Adrenal gland (tissue), 12 donors: ENCODE results near the gene INCENP. TPM values are rescaled to one million over a fixed set of nuclear protein-coding genes. Genes with fewer than 3 reads are reported as not detected.
A peak's percentile ranks its signal among the peaks of the same experiment; 100 is the strongest.

ENCODE experiments used
- DNase-seq, 7 donors: peaks; one replicate each; pipeline ENCODE4 v3.0.0-alpha.2; 2019 to 2020
- H3K27ac ChIP-seq, 5 donors: fragments of 200-600 bp; sonication (generic) in 4 of 5; 1 replicate in 3 of 5; 2 replicates in 2 of 5; pipeline versions ENCODE4 v1.5.1 to v1.8.0; 2016 to 2020; ENCODE audit warnings: mild to moderate bottlenecking in 1 of 5
- H3K27me3 ChIP-seq: fragments of 200-600 bp; 2 replicates; pipeline ENCODE4 v1.8.0; 2021
- H3K36me3 ChIP-seq, 2 donors: fragments of 200-600 bp; replicated peaks in 1 of 2; 1 replicate in 1 of 2; 2 replicates in 1 of 2; pipeline versions ENCODE4 v1.5.1 to v1.8.0; 2018 to 2022
- H3K4me1 ChIP-seq, 2 donors: fragments of 200-600 bp; replicated peaks in 1 of 2; 1 replicate in 1 of 2; 2 replicates in 1 of 2; pipeline versions ENCODE4 v1.5.1 to v1.8.0; 2018 to 2021
- H3K4me3 ChIP-seq, 4 donors: fragments of 200-600 bp; sonication (generic) in 3 of 4; one replicate each; pipeline ENCODE4 v1.5.1; 2016 to 2018
- H3K9me3 ChIP-seq, 3 donors: fragments of 200-600 bp; sonication (generic) in 1 of 3; replicated peaks in 1 of 3; 1 replicate in 2 of 3; 2 replicates in 1 of 3; pipeline versions ENCODE4 v1.5.1 to v1.8.0; 2016 to 2021
- POLR2A ChIP-seq, 2 donors: fragments of 450-650 bp; IDR thresholded peaks; one replicate each; pipeline ENCODE4 v1.6.1; 2017; ENCODE audit warnings: antibody characterized with exemption in 2 of 2, mild to moderate bottlenecking in 2 of 2, moderate library complexity in 1 of 2
- WGBS, 4 donors: extraction: QIAGEN DNeasy Blood & Tissue Kit in 2 of 4; methylation state at CpG; one replicate each; pipeline versions ENCODE4 v1.1.5 to v1.1.7; 2013 to 2017; 5-methylcytosine and 5-hydroxymethylcytosine counted together
- intact Hi-C, 2 donors: fragments of 100-400 bp; cut with DNase I; formaldehyde crosslinking; loops; one replicate each; pipeline versions ENCODE4 v1.14.1 to v1.15.0; 2022 to 2023
- polyA plus RNA-seq, 3 donors: library from polyadenylated mRNA; stranded (reverse); fragments of 200-250 nt in 2 of 3; fragments of 350-450 nt in 1 of 3; fragmentation: Illumina TruSeq in 1 of 3; extraction: RNeasy Lipid Tissue Mini Kit (QIAGEN cat#74804) in 1 of 3; gene quantifications; one replicate each; pipeline ENCODE4 v1.2.3, GENCODE V29; 2013 to 2014
- total RNA-seq, 9 donors: library from RNA; depleted of rRNA in 4 of 9; stranded (reverse); fragments of >200 nt in 4 of 9; fragments of 120-200 nt in 1 of 9; fragmentation: NEBNext Ultra II Directional in 1 of 9; extraction: Animal tissue kit (Norgen Biotek cat#: 25700) in 1 of 9; gene quantifications; one replicate each; pipeline versions ENCODE4 v1.1.0 to v1.2.4, GENCODE V29; 2013 to 2023
- TF ChIP-seq, protein P1 (sequence below), 6 experiments: fragments of 450-650 bp in 4 of 6; fragments of 200-600 bp in 2 of 6; sonication (generic) in 1 of 6; IDR thresholded peaks; 1 replicate in 5 of 6; 2 replicates in 1 of 6; pipeline versions ENCODE4 v1.5.1 to v1.8.0; 2016 to 2021; ENCODE audit warnings: antibody characterized with exemption in 6 of 6, mild to moderate bottlenecking in 2 of 6, moderate library complexity in 1 of 6
- donor health status: healthy with polysubstance abuse.
- donor health status: Bipolar disorder and iron deficiency.
- donor health status: DM: yes; HTN: yes; CAD: no.
- donor health status: DM: no; HTN: no; CAD: no.
- donor health status: DM: no; HTN: no; CAD: no.
- donor health status: DM: yes; HTN: yes; CAD: no.

The INCENP gene
- total and polyA plus RNA-seq, 12 donors = 1.4 to 23.2 (median 13.8) TPM

DNA sequence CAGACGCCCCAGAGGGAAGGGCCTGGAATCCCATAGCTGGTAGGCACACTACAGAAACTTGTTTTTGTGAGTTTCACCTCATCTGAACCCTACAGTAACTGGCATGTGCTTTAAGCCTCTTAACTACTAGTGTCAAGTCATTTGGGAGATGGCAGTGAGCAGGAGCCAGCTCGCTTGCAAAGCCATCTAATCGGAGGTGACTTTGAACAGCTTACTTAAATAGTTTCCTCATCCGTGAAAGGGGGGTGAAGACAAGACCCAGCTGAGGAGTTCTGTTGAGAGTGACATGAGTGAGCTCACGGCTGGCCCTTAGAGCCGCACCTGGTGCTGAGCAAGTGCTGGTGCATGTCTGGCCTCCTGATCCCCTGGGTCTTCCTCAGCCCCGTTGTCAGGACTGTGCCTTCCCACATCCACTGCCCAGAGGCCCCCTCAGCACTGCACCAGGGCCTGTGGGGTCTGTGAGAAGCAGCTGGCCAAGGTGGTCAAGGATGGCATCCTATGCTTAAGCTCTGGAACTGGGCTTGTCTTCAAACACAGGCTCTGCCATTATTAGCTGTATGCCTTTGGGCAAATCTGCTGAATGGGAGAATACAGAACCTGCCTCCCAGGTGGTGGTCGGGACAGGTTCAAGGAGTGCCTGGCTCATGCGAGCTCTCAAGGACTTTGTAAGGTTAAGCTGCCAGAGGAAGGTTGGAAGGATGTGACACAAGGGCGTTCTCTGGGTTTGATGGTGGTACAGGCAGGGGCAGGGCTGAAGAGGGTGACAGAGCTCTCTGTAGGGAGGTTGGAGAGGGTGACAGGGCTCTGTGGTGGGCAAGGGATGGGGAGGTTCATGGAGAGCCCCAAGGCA, 27.3 kb downstream of the INCENP start:
- WGBS, 4 donors = 93 to 97% (median 95%) methylated on average over 7 to 10 of the region's 10 CpGs
- Histone ChIP-seq H3K36me3 (peaks cover 0 to 42% of the 10 kb centered on the region in 2 donors), H3K27me3 (no peaks in the 10 kb centered on the region), H3K9me3 (no peaks in the 10 kb centered on the region), H3K4me3 (no peak overlapping the region), H3K4me1 (peaks cover 0 to 3% of the 10 kb centered on the region in 2 donors), H3K27ac (no peak overlapping the region)
- TF ChIP-seq, protein P1, sequence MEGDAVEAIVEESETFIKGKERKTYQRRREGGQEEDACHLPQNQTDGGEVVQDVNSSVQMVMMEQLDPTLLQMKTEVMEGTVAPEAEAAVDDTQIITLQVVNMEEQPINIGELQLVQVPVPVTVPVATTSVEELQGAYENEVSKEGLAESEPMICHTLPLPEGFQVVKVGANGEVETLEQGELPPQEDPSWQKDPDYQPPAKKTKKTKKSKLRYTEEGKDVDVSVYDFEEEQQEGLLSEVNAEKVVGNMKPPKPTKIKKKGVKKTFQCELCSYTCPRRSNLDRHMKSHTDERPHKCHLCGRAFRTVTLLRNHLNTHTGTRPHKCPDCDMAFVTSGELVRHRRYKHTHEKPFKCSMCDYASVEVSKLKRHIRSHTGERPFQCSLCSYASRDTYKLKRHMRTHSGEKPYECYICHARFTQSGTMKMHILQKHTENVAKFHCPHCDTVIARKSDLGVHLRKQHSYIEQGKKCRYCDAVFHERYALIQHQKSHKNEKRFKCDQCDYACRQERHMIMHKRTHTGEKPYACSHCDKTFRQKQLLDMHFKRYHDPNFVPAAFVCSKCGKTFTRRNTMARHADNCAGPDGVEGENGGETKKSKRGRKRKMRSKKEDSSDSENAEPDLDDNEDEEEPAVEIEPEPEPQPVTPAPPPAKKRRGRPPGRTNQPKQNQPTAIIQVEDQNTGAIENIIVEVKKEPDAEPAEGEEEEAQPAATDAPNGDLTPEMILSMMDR (IDR thresholded peaks at IDR 0.05) = no peak
- TF ChIP-seq POLR2A (IDR thresholded peaks at IDR 0.05) = no peak
- DNase-seq = peak in 3 of 7 donors; percentile 9 to 35 (median 10)
- intact Hi-C loops = no loop called here

DNA sequence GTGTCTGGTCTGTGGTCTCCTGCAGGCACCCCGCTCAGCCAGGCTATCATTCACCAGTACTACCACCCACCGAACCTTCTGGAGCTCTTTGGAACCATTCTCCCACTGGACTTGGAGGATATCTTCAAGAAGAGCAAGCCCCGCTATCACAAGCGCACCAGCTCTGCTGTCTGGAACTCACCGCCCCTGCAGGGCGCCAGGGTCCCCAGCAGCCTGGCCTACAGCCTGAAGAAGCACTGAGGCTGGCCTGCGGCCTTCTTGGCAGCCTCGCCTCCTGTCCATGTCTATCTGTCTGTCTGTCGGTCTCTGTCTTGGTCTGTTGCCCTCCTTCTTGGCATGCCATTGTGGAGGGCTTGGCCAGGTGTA, 27.9 kb downstream of the INCENP start:
- no peak overlapping the region for H3K27ac ChIP-seq
- TF ChIP-seq, protein P1 (IDR thresholded peaks at IDR 0.05) = no peak
- no peak for TF ChIP-seq POLR2A (IDR thresholded peaks at IDR 0.05)
- H3K4me3 ChIP-seq = no peak overlapping the region
- peak in 2 of 7 donors; percentile 8 to 11 for DNase-seq
- H3K27me3 ChIP-seq = no peaks in the 10 kb centered on the region
- peaks cover 0 to 3% of the 10 kb centered on the region in 2 donors for H3K4me1 ChIP-seq
- H3K9me3 ChIP-seq = no peaks in the 10 kb centered on the region
- intact Hi-C loops = no loop called here
- 95 to 100% (median 99%) methylated on average over 1 to 9 of the region's 9 CpGs for WGBS, 4 donors
- peaks cover 0 to 39% of the 10 kb centered on the region in 2 donors for H3K36me3 ChIP-seq

DNA sequence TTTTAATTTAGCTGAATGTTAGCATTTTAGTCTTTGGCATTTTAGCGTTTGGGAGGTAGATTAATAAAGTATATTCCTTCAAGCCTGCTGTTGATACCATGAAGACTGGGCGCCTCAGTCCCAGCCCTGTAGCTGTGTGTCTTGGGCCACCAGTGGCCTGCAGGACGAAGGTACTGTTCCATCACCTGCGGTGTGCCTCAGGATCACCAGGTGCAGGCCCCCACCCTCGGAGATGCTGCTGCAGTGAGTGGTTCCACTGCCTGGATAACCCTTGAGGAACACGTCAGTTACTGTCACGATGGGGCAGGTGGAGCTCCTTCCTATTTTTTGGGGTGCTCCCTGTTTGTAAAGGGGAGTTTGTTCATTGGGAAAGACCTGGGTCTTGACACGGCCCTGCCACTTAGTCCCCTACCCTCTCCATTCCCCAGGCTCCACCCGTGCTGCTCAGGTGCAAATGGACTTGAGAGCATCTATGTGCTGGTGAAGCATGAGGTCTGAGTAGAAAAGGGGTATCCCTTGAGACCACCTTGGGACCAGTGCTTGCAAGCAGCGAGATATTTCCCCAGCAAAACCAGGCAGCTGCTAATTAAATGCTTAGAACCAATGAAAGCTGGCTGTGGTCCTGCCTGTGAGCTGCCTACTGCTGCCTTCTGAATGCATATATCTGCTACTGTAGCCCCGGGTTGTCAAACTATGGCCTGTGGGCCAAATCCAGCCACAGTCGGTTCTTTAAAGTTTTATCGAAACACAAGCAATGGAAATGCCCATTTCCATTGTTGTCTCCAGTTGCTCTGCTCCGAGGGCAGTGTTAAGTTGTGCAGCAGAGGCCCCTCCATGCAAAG, 28.7 kb downstream of the INCENP start:
- WGBS, 4 donors = 89 to 97% (median 93%) methylated on average over 11 to 14 of the region's 14 CpGs
- intact Hi-C loops = no loop called here
- H3K4me1 ChIP-seq = peaks cover 0 to 3% of the 10 kb centered on the region in 2 donors
- no peaks in the 10 kb centered on the region for H3K27me3 ChIP-seq
- peak overlapping the region in 1 of 5 donors; percentile 39 for H3K27ac ChIP-seq
- DNase-seq = peak in 2 of 7 donors; percentile 6 to 45
- peaks cover 0 to 32% of the 10 kb centered on the region in 2 donors for H3K36me3 ChIP-seq
- no peak overlapping the region for H3K4me3 ChIP-seq
- TF ChIP-seq POLR2A (IDR thresholded peaks at IDR 0.05) = no peak
- TF ChIP-seq, protein P1 (IDR thresholded peaks at IDR 0.05) = no peak
- H3K9me3 ChIP-seq = no peaks in the 10 kb centered on the region

DNA sequence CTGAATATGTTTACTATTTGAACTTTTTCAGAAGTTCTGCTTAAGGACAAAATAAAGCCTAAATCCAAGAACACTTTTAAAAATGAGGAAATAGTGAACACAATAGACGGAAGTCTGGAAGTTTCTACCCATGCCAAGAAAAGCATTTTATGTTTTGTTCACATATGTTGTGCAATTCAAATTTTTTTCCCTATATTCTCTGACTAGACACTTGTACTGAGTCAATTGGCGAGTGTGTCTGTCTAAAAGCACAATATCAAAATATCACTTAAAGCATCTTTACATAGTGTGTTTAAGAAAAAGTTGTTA, 29.2 kb downstream of the INCENP start:
- 70 to 85% (median 78%) methylated on average over 2 of the region's 2 CpGs for WGBS, 4 donors
- H3K36me3 ChIP-seq = peaks cover 0 to 26% of the 10 kb centered on the region in 2 donors
- intact Hi-C loops = no loop called here

More for the DNA sequence above, 29.2 kb downstream of the INCENP start:
- Histone ChIP-seq H3K4me3 (no peak overlapping the region), H3K9me3 (no peaks in the 10 kb centered on the region), H3K4me1 (peaks cover 0 to 3% of the 10 kb centered on the region in 2 donors), H3K27ac (peak overlapping the region in 1 of 5 donors; percentile 39), H3K27me3 (no peaks in the 10 kb centered on the region)
- DNase-seq = no peak
- TF ChIP-seq, protein P1 (IDR thresholded peaks at IDR 0.05) = no peak
- no peak for TF ChIP-seq POLR2A (IDR thresholded peaks at IDR 0.05)
